ENCODE measurements around the gene FAF2.
"Not testable (repeated sequence)": the region's sequence is repeated elsewhere in the genome, so short reads cannot be mapped to it uniquely, and the experiment has no call there.

Gene FAF2

DNA sequence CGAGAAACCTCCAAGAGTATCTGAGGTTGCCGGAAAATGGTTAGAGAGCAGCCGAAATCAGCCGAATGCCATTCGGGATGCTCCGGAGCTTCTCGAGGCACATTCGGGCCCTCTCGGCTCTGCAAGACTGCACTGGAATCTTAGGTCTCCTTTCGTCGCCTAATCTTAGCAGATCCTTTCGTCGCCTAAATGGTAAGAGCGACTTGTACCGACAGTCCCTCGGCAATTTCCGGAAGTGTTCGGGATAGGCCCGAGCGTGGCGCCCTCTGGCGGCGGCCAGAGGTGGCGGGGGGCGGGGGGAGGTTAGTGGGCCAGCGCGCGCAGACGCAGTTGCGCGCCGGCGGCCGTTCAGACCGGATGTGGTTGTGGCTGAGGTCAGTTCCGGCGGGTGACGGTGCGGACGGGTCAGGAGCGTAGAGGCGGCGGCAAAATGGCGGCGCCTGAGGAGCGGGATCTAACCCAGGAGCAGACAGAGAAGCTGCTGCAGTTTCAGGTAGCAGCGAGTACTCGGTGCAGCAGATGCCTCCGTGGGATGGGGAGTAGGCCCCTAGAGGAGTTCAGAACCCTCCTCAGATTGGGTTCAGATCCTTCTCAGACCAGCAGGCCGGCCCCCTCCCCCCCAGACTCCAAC is at the start of gene FAF2:
Gene FAF2 (plus strand): TSS at position 408 of the 631 bp plus-strand sequence. CDS start 23 bp downstream, at position 431.
- DNase-seq, result peak; percentile 78

DNA sequence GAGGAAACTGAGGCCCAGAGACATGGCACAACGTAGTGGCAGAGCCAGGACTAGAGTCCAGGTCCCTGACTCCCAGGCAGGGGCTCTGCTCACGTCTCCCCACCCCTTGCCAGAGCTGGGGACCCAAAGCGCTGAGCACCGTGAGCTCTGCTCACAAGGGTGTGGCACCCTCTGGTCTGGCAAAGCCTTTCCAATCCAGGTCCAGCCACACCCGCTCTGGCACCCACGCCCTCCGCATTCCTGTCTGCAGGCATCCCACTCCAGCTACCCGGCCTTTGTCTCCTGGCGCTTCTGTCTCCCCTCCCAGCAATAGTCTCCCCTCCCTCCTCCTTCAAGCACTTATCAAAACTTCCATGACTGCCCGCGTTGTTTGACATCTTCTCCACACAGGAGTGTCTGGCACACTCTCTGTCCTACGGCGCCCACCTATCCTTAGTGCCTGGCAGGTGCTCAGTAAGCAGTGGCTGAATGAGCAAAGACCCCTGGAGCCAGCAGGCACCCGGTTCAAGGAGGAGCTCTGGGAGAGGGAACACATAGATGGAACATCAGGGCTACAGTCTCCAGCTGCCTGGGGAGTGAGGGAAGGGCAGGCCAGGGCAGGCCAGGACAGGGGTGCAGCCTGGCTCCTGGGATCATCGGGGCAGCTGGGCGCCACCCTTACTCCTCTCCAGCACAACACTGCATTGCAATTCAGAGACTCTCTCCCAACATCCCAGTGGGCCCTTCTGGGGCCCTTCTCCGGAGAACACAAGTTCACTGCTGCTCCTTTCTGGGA is 47.6 kb upstream of the FAF2 start:
- no peak for DNase-seq

- DNase-seq, result no peak
Observed at GRCh38 chr5:176401281-176402205, 46.6 kb upstream of the FAF2 start.

- DNase-seq, result no peak
Observed at GRCh38 chr5:176405656-176406435, 42.3 kb upstream of the FAF2 start.

DNA sequence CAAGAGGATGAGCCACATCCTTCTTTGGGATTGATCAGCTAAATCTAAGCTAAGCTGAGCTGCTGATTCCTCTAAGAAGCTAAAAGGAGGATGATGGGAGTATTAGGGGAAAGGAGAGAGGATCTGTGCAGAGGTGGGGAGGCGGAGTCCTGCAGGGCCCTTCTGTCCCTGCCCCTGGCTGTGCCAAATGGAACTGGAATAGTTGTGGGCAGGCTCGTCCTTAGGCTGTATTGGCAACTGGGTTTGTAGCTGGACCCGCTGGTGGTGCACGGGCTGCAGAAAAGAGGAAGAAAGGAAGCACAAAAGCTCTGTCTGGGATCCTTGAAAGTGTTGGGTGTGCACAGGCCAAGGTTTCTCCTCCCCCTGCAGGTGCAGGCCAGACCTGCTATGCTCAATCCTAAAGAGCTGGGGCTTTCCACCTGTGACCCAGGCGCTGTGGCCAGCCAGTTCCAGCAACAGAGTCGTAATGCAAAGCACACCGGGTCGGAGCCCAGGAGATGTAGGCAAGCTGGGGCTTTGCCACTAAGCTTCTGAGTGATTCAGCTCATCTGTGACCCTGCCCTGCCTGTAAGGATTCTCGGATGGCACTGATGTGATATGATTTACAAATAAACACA is 41.6 kb upstream of the FAF2 start:
- DNase-seq, result no peak

- DNase-seq, result no peak
Observed at GRCh38 chr5:176407456-176408251, 40.5 kb upstream of the FAF2 start.

GRCh38 chr5:176408252-176408573 is 40.0 kb upstream of the FAF2 start:
- DNase-seq, result not testable (repeated sequence)

DNA sequence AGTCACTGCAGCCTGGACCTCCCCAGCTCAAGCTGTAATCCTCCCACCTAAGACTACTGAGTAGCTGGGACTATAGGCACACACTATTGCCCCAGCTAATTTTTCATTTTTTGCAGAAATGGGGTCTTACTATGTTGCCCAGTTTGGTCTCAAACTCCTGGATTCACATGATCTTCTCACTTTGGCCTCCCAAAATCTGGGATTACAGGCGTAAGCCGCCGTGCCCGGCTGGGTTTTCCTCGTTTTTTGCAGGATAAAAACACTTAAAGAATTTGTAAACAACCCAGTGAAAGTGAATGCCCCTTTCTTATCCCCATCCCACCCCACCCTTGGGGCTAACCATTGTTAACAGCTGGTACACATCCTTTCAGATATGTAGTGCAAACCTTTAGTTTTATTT is 39.6 kb upstream of the FAF2 start:
- no peak for DNase-seq

GRCh38 chr5:176409765-176410164 is 38.4 kb upstream of the FAF2 start:
- DNase-seq, result no peak

- no peak for DNase-seq
Observed at GRCh38 chr5:176410486-176411180, 37.6 kb upstream of the FAF2 start.

DNA sequence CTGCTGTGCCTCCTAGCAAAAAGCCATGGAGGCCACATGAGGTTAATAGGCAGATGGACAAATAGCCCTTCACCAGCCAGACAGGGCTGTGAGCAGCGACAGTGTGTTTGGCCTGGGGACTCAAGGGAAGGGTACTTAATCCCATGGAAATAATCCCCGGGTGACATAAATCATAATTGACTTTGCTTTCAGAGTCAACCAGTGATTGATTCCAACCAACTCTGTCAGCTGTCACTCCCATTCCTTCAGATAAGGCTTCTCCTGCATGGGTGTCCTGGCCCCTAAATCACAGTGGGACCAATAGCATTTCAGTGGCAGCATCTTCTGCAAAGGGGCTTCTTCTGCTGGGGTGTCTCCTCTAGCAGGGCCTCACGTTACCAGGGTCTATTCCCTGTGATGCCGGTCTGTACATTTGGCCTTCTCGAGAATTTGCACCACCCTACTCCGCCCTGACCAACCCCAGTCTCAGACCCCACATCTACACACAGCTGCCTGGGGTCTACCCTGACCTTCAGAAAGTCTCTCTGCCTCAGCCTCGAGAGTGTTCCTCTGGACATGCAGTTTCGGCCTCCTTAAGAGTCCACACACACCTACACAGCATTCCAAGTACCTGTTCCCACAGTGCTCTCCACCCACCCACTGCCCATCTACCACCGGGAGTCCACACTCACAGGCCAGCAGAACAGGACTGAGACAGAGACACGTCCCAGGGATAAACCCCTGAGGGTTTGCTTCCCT is 35.5 kb upstream of the FAF2 start:
- no peak for DNase-seq

DNA sequence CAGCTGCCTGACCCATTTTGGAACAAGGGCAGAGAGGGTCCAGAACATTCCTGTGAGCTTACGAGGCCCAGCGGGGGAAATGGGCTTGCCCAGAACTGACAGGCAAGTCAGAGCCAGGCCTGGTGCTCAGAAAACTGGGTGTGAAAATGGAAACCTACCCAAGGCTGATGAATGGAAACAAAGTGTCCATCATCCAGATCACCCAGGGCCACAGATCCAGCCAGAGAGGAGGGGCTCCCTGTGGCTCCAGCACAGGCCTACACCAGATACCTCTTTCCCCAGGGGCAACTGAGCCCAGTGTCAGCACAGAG is 35.0 kb upstream of the FAF2 start:
- no peak for DNase-seq

- no peak for DNase-seq
Observed at GRCh38 chr5:176413709-176414191, 34.4 kb upstream of the FAF2 start.

DNA sequence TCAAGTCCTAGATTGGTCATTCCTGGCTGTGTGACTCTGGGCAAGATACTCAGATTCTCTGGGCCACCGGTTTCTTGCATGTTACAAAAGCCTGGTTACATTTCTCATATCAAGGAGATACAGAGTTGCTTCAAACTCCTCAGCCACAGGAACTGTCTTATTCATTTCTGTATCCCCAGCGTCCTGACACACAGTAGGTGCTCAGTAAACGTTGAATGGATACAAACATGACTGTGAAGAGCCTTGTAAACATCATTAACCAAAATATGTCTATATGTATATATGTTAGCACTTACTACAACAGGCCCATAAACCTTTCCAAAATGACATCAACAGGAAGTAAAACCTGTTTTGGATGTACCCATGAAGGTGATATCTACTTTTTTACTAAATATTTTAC is 33.5 kb upstream of the FAF2 start:
- no peak for DNase-seq

GRCh38 chr5:176415240-176415951 is 32.8 kb upstream of the FAF2 start:
- no peak for DNase-seq

- DNase-seq, result peak; percentile 48
Observed at GRCh38 chr5:176415952-176416924, 31.9 kb upstream of the FAF2 start, which contains the start of gene CLTB. CLTB (minus strand) TSS chr5:176416539; CDS start chr5:176416363, 176 bp downstream.

DNA sequence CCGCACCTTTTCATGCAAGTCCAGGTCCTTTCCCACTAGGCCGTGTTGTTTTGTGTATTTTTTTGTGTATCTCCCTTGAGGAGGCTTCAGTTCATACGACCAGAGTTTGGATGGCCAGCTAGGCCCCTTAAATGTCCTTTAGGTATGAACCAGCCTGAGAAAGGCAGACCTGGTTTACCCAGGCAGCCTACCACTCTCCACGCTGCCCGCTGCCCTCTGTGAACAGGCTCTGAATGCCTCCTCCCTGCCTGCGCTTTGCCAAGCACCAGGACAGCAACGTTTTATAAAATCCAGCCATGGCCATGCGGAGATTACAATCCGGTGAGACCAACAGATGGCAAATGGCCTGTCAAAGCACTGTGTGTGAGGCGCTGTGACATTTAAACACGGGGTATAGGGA is 31.2 kb upstream of the FAF2 start:
- DNase-seq, result no peak

GRCh38 chr5:176418251-176418650 is 29.9 kb upstream of the FAF2 start:
- DNase-seq, result no peak

Measured in NCI-H1694 treated with DMSO at 0.1 percent for 48 hours (cell line).